GM12801 (cell line): ENCODE data around the gene ABCB8.

ENCODE experiments used
- CTCF ChIP-seq: IDR thresholded peaks from one replicate; pipeline ENCODE4 v1.5.1; 2011; ENCODE audit warnings: control low read depth; ENCODE audit not compliant: insufficient read length; ENCODE audit errors: extremely low read depth

The ABCB8 gene

GRCh38 chr7:151071032-151071866 lies 43.0 kb downstream of the ABCB8 start:
- no peak for TF ChIP-seq CTCF

GRCh38 chr7:151073990-151074389 lies 45.7 kb downstream of the ABCB8 start:
- no peak for TF ChIP-seq CTCF

GRCh38 chr7:151074817-151075661 lies 46.8 kb downstream of the ABCB8 start:
- no peak for TF ChIP-seq CTCF

GRCh38 chr7:151075662-151075971 lies 47.4 kb downstream of the ABCB8 start:
- TF ChIP-seq CTCF = no peak

GRCh38 chr7:151075978-151076426 lies 47.8 kb downstream of the ABCB8 start:
- TF ChIP-seq CTCF = no peak

GRCh38 chr7:151076863-151077704 lies 48.8 kb downstream of the ABCB8 start:
- no peak for TF ChIP-seq CTCF
